SK-N-SH treated with all-trans-retinoic acid at 6 μM for 48 hours (cell line): ENCODE data around the gene HIF1A.

Experiments used
- TCF4 ChIP-seq: fragments of 250-450 bp; sonication (Bioruptor Pico); IDR thresholded peaks from 2 replicates; pipeline ENCODE4 v1.8.0; 2021; ENCODE audit warnings: mild to moderate bottlenecking, moderate library complexity, borderline replicate concordance
- TOX ChIP-seq: fragments of 250-450 bp; sonication (Bioruptor Pico); IDR thresholded peaks from 2 replicates; pipeline ENCODE4 v1.8.0; 2021; ENCODE audit warnings: mild to moderate bottlenecking, moderate library complexity, borderline replicate concordance
- ZFP3 ChIP-seq: fragments of 250-450 bp; sonication (Bioruptor Pico); IDR thresholded peaks from 2 replicates; pipeline ENCODE4 v1.5.0; 2020; ENCODE audit warnings: mild to moderate bottlenecking, moderate library complexity

GRCh38 chr14:61696753-61697318, 1.5 kb downstream of the HIF1A start:
- no peak for TF ChIP-seq ZFP3 (CRISPR knock-in tag)
- no peak for TF ChIP-seq TOX
- no peak for TF ChIP-seq TCF4 (CRISPR knock-in tag)
